HUES64 (cell line): ENCODE data around the gene C17orf107.

ENCODE experiments used
- H3K27ac ChIP-seq: 2 replicates; pipeline ENCODE4 v1.7.0; 2013; ENCODE audit warnings: low read depth, low read length, inconsistent platforms
- H3K27me3 ChIP-seq: 2 replicates; pipeline ENCODE4 v1.6.1; 2013; ENCODE audit warnings: mild to moderate bottlenecking, low read length; ENCODE audit not compliant: insufficient read depth
- H3K36me3 ChIP-seq: 2 replicates; pipeline ENCODE4 v1.6.1; 2013; ENCODE audit warnings: mild to moderate bottlenecking, low read length; ENCODE audit not compliant: insufficient read depth
- H3K4me1 ChIP-seq: 2 replicates; pipeline ENCODE4 v1.6.1; 2013; ENCODE audit warnings: mild to moderate bottlenecking, low read length, moderate library complexity; ENCODE audit not compliant: insufficient read depth
- H3K4me3 ChIP-seq: 2 replicates; pipeline ENCODE4 v1.5.1; 2013; ENCODE audit warnings: mild to moderate bottlenecking, low read length, moderate library complexity
- H3K9ac ChIP-seq: 2 replicates; pipeline ENCODE4 v1.6.1; 2013; ENCODE audit warnings: mild to moderate bottlenecking, low read depth, low read length
- H3K9me3 ChIP-seq: 2 replicates; pipeline ENCODE4 v1.6.1; 2013; ENCODE audit warnings: low read depth, low read length; ENCODE audit not compliant: insufficient read depth
- WGBS: fragments of 150-250, 120-280 bp; methylation state at CpG from one replicate; pipeline ENCODE4 v1.1.7; 2013; ENCODE audit warnings: missing lambda C conversion rate; 5-methylcytosine and 5-hydroxymethylcytosine counted together

Gene C17orf107

DNA sequence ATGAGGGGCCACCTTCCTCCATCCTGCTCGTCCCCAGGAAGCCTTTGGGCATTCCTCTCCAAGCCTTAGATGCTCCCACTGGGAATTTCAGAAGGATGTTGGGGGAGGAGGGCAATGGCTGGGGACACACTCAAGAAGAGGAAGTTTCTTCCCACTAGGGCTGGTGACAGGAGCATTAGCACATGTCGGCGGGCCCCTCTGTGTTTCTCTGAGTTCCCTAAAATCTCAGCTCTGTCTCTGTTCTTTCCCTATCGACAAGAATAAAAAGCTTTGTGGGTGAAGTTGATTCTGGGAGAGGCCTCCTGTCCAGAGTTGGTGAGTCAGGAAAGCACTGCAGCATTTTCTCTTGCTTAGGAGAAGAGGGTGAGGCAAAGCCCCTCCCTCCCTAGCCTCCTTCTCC is 19.7 kb upstream of the C17orf107 start:
- H3K27ac ChIP-seq = no peak overlapping the region
- WGBS = 100% methylated on average over 4 of the region's 4 CpGs
- H3K9ac ChIP-seq = no peak overlapping the region
- H3K9me3 ChIP-seq = no peaks in the 10 kb centered on the region
- peaks cover 18% of the 10 kb centered on the region for H3K36me3 ChIP-seq
- no peak overlapping the region for H3K4me3 ChIP-seq
- no peaks in the 10 kb centered on the region for H3K27me3 ChIP-seq
- H3K4me1 ChIP-seq = 0 out of 2 replicates have a peak, but pooled peaks cover 2% of the 10 kb centered on the region

DNA sequence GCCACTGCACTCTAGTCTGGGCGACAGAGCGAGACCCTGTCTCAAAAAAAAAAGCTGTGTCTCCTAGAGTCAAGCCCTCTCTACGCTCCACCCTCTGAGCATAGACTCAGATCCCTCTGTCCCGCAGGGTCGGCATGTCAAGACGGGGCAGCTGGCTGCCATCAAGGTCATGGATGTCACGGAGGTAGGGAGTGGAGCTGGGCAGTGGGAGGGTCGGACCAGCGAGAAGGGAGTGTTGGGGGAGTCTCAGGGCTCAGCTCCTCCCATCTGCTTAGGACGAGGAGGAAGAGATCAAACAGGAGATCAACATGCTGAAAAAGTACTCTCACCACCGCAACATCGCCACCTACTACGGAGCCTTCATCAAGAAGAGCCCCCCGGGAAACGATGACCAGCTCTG is 18.5 kb upstream of the C17orf107 start:
- Histone ChIP-seq H3K4me1 (0 out of 2 replicates have a peak, but pooled peaks cover 2% of the 10 kb centered on the region), H3K27ac (no peak overlapping the region), H3K27me3 (no peaks in the 10 kb centered on the region), H3K4me3 (no peak overlapping the region), H3K36me3 (peaks cover 31% of the 10 kb centered on the region), H3K9ac (no peak overlapping the region), H3K9me3 (no peaks in the 10 kb centered on the region)
- WGBS = 90% methylated on average over 15 of the region's 15 CpGs

DNA sequence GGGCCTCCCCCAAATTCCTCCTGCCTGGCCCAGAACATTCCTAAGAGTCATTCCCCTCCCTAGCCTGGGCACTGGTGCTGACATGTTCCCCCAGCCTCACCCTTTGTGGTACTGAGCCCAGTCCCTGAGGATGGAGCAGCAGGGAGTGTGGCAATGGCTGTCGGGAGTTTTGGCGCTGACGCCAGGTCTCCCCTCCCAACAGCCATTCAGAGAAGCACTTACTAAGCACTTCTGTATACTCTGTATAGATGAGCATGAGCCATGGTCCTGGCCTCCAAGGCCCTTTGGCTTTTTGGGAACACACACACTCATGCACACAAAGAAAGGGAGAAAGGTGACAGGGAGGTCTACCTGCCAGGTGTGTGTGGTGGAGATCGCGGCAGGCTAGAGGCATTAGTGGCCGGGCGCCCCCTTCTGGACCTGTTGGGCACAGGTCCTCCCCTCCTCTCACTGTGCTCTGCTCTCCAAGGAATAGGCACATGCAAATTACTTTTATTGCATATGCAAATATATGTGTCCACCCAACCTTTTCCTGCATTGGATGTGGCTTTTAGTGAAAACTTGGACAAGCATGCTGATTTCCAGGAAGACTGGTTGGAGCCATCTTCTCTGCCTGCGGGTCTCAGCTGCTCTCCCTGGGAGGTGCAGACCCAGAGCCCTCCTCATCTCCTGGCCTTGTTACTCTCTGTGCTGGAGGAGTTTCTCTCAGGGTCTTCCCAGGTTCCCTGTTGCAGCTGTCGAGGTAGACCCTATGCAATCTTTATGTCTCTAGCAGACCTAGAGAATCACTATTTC is 17.4 kb upstream of the C17orf107 start:
- peaks cover 42% of the 10 kb centered on the region for H3K36me3 ChIP-seq
- no peaks in the 10 kb centered on the region for H3K27me3 ChIP-seq
- H3K9ac ChIP-seq = no peak overlapping the region
- WGBS = 50% methylated on average over 9 of the region's 9 CpGs
- no peaks in the 10 kb centered on the region for H3K9me3 ChIP-seq
- H3K4me1 ChIP-seq = 0 out of 2 replicates have a peak, but pooled peaks cover 2% of the 10 kb centered on the region
- H3K27ac ChIP-seq = no peak overlapping the region
- no peak overlapping the region for H3K4me3 ChIP-seq

DNA sequence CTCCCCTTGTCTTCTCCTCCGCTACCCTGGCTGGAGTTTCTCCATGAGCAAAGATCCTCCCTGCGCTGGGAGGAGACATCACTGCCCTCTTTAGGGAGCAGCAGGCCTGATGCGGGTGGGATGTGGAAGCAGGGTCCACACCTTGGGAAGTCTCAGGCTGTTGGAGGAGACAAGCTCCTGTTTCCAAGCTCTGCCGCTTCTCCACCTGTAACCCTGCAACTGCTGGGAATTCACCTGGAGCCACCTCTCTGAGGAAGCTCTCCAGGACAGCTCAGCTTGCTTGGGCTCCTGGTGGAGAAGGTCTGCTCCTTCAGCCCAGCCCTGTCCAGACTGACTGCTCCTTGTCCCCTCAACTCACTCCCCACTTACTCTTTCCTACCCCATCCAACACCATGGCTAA is 14.8 kb upstream of the C17orf107 start:
- Histone ChIP-seq H3K4me1 (0 out of 2 replicates have a peak, but pooled peaks cover 2% of the 10 kb centered on the region), H3K9me3 (no peaks in the 10 kb centered on the region), H3K4me3 (no peak overlapping the region), H3K27ac (no peak overlapping the region), H3K36me3 (peaks cover 50% of the 10 kb centered on the region), H3K9ac (no peak overlapping the region), H3K27me3 (no peaks in the 10 kb centered on the region)
- WGBS = 94% methylated on average over 4 of the region's 4 CpGs

DNA sequence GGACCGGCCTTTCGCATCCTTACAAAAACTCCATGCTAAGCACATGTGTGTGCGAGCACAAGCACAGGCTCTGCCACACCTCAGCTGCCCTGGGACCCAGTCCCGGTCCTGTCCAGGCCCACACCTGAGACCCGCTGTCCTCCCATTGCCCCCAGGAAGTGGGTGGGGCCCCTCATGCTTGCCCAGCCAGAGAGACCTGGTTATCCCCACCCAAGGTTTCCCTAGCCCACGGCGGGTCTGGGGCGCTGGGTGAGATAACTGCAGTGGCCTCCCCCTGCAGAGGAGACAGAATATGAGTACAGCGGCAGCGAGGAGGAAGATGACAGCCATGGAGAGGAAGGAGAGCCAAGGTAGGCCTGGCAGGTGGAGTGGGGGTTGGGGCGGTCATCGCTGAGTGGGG is 12.5 kb upstream of the C17orf107 start:
- Histone ChIP-seq H3K4me1 (0 out of 2 replicates have a peak, but pooled peaks cover 2% of the 10 kb centered on the region), H3K4me3 (no peak overlapping the region), H3K36me3 (peaks cover 63% of the 10 kb centered on the region), H3K9me3 (no peaks in the 10 kb centered on the region), H3K9ac (no peak overlapping the region), H3K27me3 (no peaks in the 10 kb centered on the region), H3K27ac (no peak overlapping the region)
- WGBS = 94% methylated on average over 12 of the region's 12 CpGs

DNA sequence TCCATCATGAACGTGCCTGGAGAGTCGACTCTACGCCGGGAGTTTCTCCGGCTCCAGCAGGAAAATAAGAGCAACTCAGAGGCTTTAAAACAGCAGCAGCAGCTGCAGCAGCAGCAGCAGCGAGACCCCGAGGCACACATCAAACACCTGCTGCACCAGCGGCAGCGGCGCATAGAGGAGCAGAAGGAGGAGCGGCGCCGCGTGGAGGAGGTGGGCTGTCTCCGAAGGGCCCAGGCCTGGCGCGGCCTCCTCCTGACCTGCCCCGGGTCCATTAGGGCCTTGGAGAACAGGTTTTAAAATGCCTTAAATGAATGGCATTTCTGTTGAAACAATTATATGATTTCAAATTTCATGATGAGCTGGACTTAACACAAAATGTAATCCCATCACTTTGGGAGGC is 11.8 kb upstream of the C17orf107 start:
- H3K9me3 ChIP-seq = no peaks in the 10 kb centered on the region
- no peaks in the 10 kb centered on the region for H3K4me1 ChIP-seq
- WGBS = 97% methylated on average over 18 of the region's 18 CpGs
- H3K27ac ChIP-seq = no peak overlapping the region
- no peak overlapping the region for H3K4me3 ChIP-seq
- H3K9ac ChIP-seq = no peak overlapping the region
- peaks cover 68% of the 10 kb centered on the region for H3K36me3 ChIP-seq
- H3K27me3 ChIP-seq = no peaks in the 10 kb centered on the region

DNA sequence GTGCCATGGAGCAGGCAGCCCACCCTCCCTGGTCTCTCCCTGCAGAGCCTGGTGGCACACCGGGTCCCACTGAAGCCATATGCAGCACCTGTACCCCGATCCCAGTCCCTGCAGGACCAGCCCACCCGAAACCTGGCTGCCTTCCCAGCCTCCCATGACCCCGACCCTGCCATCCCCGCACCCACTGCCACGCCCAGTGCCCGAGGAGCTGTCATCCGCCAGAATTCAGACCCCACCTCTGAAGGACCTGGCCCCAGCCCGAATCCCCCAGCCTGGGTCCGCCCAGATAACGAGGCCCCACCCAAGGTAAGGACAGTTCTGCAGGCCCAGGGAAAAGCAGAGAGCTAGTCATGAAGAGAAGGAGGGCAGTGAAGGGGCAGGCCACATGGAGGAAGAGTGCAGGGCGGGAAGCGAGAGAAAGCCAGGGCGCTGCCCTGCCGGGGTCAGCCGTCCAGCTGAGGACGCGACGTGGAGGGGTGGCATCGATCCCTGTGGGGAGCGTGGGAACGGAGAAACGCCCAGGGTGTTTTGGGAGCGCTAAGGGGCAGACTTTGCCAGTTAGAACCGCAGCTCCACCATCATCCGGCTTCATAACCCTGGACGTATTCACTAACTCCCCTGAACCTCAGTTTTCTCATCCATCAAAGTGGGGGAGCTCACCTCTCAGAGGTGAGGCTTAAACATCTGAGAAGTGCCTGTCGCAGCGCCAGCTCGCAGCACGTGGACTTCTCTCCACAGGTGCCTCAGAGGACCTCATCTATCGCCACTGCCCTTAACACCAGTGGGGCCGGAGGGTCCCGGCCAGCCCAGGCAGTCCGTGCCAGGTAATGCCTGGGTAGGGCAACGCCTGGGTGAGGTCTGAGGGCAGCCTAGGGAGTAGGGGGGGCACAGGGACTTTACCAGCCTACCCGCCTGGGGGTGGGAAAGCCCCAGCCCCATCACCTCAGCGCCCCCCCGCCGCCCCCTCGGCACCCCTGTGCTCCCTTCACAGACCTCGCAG is 7.6 kb upstream of the C17orf107 start:
- H3K4me1 ChIP-seq = no peaks in the 10 kb centered on the region
- no peak overlapping the region for H3K4me3 ChIP-seq
- WGBS = 94% methylated on average over 42 of the region's 42 CpGs
- no peaks in the 10 kb centered on the region for H3K27me3 ChIP-seq
- peaks cover 79% of the 10 kb centered on the region for H3K36me3 ChIP-seq
- H3K9ac ChIP-seq = no peak overlapping the region
- H3K9me3 ChIP-seq = no peaks in the 10 kb centered on the region
- H3K27ac ChIP-seq = no peak overlapping the region

DNA sequence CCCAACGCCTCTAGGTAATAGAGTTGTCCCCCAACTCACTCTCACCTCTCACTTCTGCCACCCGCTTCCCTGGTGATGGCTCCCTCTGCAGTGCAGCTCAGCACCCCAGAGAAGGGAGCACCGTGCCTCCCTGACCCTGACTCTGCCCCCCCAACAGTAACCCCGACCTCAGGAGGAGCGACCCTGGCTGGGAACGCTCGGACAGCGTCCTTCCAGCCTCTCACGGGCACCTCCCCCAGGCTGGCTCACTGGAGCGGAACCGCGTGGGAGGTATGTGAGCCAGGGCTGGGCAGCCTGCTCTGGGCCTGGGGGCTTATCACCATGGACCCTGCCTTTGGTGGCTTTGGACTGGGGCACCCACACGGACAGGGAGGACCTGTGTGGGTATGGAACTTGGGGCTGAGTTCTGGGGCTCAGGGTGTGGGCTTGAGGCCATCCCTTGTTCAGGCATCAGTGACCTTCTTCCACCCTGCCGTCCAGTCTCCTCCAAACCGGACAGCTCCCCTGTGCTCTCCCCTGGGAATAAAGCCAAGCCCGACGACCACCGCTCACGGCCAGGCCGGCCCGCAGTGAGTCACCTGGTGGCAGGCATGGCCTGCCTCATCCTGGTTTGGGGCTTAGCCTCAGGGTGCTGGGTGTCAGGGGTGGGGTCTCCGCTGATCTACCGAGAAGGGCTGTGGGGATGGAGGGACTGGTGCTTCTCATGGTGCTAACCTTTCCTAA is 6.7 kb upstream of the C17orf107 start:
- H3K27ac ChIP-seq = no peak overlapping the region
- no peaks in the 10 kb centered on the region for H3K4me1 ChIP-seq
- H3K9ac ChIP-seq = no peak overlapping the region
- WGBS = 96% methylated on average over 23 of the region's 23 CpGs
- H3K27me3 ChIP-seq = no peaks in the 10 kb centered on the region
- H3K4me3 ChIP-seq = no peak overlapping the region
- no peaks in the 10 kb centered on the region for H3K9me3 ChIP-seq
- peaks cover 72% of the 10 kb centered on the region for H3K36me3 ChIP-seq

DNA sequence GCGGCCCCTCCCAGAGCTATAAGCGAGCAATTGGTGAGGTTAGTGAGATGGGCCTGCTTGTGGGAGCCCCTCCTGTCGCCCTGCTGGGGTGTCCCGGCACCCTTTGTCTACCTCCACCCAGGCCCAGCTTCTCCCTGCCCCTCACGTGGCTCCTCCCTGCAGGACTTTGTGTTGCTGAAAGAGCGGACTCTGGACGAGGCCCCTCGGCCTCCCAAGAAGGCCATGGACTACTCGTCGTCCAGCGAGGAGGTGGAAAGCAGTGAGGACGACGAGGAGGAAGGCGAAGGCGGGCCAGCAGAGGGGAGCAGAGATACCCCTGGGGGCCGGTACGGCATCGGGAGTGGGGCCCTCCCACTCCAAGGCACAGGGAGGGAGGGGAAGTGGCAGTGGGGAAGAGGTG is 6.1 kb upstream of the C17orf107 start:
- H3K9ac ChIP-seq = no peak overlapping the region
- peaks cover 67% of the 10 kb centered on the region for H3K36me3 ChIP-seq
- H3K4me3 ChIP-seq = no peak overlapping the region
- H3K9me3 ChIP-seq = no peaks in the 10 kb centered on the region
- WGBS = 92% methylated on average over 18 of the region's 18 CpGs
- no peaks in the 10 kb centered on the region for H3K4me1 ChIP-seq
- H3K27ac ChIP-seq = no peak overlapping the region
- H3K27me3 ChIP-seq = no peaks in the 10 kb centered on the region

DNA sequence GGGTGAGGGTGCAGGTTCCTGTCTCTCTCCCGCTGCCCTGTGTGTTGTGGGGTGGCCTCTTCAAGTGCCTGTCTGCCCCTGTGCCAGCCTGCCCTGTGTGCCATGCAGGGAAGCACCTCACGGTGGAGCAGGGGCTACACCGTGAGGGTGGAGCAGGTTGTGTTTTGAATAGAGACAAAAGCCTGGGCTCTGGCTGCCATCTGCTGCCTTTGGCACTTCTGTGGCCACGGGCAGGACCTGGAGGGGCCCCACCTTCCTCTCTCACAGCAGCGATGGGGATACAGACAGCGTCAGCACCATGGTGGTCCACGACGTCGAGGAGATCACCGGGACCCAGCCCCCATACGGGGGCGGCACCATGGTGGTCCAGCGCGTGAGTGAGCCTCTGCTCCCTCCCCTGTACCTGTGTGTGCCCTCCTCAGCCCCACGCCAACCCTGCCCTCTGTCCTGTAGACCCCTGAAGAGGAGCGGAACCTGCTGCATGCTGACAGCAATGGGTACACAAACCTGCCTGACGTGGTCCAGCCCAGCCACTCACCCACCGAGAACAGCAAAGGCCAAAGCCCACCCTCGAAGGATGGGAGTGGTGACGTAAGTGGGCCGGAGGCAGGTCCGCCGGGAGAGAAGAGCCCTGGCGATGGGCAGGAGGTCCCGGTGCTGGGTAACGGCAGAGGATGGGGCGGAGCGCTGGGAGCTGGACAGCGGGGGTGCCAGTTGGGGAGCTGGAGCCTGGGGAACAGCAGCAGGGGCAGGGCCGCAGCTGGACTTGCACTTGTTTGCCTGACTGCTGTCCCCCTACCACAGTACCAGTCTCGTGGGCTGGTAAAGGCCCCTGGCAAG is 5.4 kb upstream of the C17orf107 start:
- WGBS = 93% methylated on average over 31 of the region's 31 CpGs
- Histone ChIP-seq H3K27me3 (no peaks in the 10 kb centered on the region), H3K9me3 (no peaks in the 10 kb centered on the region), H3K36me3 (peaks cover 67% of the 10 kb centered on the region), H3K27ac (no peak overlapping the region), H3K4me3 (no peak overlapping the region), H3K4me1 (no peaks in the 10 kb centered on the region), H3K9ac (no peak overlapping the region)
